NCI-H2171 (cell line): ENCODE measurements around the gene SPOCK1.

Experiments used
- DNase-seq: peaks from one replicate; lab custom pipeline; 2025; lab: John Stamatoyannopoulos, UW

SPOCK1 gene

DNA sequence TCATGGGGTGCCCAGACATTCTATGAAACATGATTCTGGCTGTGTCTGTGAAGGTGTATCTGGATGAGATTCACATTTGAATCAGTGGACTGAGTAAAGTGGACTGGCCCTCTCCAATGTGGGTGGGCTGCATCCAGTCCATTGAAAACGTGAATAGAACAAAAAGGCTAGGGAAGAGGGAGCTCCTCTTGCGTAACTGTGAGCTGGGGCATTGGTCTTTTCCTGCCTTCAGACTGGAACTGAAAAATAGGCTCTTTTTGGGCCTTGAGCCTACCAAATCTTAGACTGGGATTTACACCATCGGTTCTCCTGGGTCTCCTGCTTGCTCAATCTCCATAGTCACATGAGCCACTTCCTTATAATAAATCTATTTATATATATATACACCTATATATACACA lies 170.1 kb downstream of the SPOCK1 start:
- no peak for DNase-seq

DNA sequence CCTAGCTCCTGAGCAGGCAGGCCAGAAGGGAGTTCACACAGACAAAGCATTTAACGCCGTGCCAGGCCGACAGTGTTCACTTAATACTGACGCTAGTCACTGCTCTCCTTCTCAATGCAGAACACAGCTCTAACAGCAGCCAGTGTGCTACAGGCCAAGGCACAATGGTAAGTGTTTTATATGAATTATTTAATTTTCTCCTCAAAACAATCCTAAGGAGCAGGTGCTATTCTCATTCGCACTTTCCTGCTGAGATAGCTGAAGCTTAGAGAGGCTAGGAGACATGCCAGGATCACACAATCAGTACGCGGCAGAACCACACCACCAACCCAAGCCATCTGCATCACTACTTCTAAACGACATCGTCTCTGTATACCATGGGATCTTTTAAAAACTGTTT lies 170.7 kb downstream of the SPOCK1 start:
- no peak for DNase-seq

DNA sequence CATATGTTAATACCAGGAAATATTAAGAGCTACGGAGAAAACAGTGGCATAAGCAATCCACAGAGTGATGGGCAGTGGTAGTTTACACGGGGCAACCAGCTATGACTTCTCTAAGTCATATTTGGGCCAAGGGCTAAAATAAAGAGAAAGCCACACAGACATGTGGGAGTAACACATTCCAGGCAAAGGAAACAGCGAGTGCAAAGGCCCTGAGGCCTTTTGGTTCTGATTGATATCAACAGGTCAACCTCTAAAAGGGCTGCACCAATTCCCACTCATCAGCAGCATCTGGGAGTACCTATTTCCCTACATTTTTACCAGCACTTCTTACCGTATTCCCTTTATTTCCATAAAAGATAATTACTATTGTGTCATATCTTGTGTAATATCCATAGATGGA lies 173.4 kb downstream of the SPOCK1 start:
- DNase-seq = no peak

DNA sequence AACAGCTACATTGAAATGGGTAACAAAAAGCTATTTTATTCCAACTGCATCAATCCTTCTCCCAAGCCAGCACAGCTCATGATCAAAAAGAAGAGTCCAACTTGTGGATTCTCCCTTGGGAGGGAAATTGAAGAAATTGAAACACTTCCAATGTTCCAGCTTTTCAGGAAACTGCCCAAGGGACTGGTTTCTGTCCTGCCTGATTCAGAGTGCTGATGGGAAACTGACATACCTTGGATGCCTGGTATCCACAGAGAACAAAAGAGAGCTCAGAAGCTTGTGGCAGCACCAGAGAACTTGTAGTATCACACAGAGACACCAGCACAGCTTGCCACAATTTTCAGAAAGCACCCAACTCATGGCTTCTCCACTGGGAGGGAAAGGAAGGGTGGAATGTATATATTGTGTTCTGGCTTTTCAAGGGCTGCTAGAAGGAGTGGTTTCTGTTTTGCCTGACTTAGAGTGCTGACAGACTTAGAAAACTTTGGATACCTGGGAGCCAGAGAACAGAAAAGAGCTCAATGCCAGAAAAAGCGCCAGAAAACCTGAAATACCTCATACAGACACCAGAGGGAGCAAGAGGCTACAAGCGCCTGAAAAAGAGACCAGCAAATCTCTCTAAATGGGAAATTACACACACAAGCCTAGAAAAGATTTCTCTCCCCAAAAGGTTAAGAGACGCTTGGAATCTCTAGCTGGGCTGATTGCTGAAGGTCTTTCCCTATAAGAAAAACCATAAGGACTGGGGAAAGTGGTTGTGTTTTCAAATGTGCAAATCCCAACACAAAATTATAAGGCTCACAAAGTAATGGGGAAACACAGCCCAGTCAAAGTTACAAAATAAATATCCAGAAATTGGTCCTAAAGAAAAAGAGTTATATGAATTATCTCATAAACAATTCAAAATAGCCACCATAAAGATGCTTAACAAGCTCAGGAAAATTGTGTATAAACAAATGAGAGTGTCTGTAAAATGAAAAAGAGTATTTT lies 178.8 kb downstream of the SPOCK1 start:
- no peak for DNase-seq

DNA sequence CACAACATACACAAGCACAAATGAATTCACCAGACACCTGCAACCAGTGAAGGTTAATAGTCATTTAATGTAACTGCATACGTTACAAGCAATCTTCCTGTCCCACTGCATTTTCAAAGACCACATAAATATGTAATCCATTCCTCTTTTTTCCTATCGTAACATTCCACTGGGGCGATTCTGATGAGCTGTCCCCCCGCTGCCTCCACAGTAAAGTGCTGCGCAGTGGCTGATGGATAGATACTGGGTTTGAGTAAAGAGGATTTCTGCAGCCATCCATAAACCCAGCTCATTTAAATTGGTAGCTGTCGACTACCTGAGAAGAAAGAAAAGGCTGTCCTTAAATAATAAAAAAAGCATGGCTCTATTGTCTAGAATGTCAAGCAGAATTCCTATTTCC lies 181.1 kb downstream of the SPOCK1 start:
- no peak for DNase-seq

DNA sequence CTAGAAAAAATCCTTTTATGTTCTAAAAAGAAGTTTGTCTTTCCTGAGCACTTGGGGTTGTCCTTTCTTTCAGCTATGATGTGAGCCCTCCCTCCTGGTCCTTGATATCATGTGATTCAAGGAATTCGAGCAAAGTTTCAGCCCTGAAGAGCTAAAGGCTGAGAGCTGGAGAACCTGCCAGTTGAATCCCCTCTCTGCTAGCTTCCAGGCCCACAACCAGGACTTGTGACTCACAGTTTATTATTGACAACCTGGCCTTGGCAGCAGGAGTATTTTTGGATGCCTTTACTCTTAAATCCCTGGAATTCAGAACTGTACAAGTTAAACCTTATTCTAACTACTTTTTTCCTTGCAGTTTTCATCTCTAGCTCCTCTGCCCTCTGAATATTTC lies 182.8 kb downstream of the SPOCK1 start:
- DNase-seq = no peak

DNA sequence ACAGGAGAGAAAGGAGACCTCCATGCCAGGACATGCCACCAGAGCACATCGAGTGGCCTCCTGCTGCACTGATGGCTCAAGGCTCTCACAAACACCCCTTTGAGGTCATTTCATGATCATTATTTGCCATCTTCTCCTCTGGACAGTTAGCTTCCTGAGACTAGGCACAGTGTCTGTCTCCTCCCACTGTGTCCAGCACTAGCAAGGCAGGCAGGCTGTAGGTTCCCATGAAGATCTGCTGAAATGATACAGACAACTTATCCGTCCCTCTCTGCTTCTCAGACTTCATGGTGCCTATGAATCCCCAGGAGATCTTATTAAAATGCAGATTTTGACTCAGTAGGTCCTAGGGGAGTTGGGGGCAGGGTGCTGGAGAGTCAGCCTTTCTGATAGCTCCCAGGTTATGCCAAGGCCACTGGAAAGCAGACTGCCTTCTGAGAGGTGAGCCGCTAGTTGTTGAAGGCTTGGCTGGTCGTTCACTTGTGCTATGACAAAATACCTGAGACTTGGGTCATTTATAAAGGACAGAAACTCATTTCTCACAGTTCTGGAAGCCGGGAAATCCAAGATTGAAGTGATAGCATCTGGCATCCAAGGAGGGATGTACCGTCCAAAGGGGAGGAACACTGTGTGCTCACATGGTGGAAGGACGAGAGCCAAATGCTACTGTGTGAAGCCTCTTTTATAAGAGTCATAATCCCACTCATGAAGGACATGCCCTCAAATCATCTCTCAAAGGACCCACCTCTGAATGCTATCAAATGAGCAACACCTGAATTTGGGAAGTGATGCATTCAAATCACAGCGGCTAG lies 183.4 kb downstream of the SPOCK1 start:
- no peak for DNase-seq

GRCh38 chr5:137315109-137315508 lies 184.0 kb downstream of the SPOCK1 start:
- no peak for DNase-seq

DNA sequence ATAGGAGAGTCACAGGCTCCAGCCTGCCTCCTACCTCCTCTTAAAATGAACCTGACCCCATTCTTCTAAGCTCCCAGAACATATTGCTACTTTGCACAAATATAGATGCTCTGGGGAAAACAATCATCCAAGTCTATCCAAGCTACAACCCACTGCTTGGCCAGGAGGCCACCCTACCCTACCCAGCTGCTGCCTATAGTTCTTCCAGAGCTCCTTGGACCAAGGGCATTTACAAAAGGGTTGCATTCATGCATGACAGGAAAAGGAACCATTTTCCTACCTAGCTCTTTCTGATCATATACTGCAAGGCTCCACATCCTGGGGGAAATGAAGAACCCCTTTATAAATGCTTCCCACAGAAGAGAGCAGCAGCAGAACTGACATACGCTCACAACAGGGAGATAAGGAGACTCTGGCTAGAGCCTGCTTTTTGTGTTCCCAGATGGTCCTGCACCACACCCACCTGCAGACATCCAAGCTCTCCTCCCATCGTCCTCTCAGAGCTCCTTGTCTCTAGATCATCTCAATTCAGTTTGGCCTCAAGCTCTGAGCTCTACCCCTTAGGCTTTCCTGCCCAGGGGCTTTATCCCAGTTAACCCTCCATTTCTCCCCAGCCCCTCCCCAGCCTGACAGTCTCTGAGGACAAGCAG lies 185.5 kb downstream of the SPOCK1 start:
- DNase-seq = no peak

- no peak for DNase-seq
Observed at GRCh38 chr5:137312011-137312410, 187.1 kb downstream of the SPOCK1 start.

DNA sequence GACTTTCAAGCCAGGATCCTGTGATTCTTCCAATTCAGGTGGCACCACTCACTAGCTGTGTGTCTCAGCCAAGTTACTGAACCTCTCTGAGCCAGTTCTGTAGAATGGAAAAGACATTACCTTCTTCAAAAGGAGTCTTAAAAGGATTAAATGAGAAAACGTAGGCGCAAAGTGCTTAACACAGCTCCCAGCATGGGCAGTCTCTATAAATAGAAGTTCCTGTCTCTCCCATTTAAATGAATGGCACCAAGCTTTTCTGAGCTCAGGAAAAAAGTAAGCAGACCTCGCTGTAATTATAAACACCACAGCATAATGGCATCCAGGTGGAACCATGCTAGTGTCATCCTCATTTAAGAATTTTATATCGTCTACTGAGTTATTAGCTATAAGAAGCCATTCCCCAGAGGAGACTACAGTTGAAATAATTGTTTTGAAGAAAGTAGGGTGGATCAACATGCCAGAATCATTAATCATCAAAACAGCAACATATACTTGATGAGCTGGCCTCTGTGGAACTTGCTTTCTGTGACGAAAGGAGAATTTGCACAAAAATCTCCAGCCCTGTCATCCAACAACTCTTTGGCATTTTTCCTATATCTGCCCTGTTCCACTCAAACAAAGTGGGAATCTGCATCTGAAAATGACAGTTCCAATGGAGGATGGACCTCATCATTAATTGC lies 188.9 kb downstream of the SPOCK1 start:
- DNase-seq = no peak

DNA sequence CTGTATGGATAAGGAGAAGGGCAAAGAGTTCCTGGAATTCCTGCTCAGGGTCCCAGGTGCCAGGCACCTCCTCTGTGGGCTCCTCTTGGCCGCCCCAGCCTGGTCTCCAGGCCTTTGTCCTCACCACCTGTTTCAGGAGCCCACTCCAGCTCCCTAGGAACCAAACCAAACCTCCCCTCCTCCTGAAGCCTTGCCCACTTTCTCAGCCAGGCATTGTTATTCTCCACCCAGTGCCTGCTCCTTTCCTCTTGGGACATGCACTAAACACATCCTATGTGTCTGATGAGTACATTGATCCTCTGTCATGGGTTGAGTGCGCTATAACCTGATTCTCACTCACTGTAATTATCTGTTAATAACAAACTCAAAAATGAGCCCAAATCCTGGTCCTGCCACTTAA lies 189.8 kb downstream of the SPOCK1 start:
- no peak for DNase-seq

DNA sequence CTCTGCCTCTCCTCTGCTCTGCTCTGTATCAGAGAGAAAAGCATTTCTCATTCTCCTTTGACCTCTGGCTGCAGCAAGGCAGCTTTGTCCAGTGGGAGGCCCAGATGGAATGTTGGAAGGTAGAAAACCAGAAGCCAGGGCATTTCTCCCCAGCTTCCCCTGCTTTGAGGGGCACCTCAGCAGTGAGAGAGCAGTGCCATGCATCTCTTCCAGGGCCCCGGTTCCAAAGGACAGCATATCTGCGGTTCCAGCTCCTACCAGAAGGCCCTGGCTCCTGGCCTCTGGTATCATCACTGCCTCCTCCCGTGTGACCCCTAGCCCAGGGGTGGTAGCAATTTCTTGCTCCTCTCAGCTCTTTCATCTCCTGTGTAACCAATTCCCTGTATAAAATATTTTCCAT lies 190.8 kb downstream of the SPOCK1 start:
- DNase-seq = no peak

DNA sequence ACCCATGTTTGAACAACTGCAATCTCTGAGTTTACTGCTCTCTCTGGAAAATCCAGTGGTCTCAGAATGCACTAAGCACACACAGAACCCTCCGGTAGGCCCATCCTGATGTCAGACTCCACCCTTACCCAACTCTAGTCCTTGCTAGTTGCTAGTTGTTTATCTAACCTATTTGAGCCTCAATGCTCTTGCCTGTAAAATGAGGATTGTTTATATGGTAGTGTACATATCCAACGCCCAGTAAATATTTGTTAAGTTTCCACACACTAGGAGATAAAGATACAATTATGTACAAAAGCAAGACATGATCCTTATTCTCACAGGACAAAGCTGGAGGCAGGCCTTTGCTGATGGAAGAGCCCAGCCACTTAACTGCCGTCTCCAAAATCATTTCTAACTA lies 192.2 kb downstream of the SPOCK1 start:
- no peak for DNase-seq

- DNase-seq = no peak
Observed at GRCh38 chr5:137305971-137306602, 193.0 kb downstream of the SPOCK1 start.

- DNase-seq = peak; percentile 71
Observed at GRCh38 chr5:137304226-137304874, 194.8 kb downstream of the SPOCK1 start.

- DNase-seq = no peak
Observed at GRCh38 chr5:137303509-137303908, 195.6 kb downstream of the SPOCK1 start.

DNA sequence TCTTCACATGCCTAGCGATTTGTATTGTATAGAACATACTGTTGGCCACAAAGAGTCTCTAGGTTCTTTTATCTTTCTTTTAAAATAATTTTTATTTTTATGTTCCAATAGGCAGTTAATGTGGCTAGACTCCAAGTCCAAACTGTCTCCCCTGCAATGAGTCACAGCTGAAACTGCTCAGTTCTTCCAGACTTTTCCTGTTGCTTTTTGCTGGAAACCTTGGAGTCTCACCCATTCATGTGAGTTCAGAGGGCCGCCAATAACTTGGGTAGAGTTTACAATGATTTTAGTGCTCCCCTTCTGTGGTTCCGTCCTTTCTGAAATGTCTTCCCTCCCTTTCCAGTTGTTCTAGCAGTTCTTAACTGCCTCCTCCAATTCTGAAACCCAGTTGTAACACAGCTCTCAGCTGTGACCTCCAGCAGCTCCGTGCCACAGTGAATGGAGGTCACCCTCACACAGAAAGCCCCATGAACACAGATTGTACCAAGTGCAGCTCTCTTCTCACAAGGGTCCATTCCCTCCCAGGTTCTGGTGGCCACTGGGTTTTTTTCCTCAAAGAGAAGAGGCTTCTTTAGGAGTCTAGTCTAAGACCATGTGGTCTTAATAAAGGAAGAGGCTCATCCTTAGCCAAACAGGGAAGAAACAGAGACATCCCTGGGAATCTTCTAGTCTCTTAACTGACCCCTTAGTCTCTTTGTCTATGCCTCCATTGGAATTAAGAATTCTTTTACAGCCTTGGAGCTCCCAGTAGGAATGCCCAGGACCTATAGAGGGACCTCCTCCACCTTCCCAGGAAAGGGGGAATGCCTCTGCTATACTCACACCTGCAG lies 198.5 kb downstream of the SPOCK1 start:
- no peak for DNase-seq

- peak; percentile 59 for DNase-seq
Observed at GRCh38 chr5:137296213-137296781, 202.8 kb downstream of the SPOCK1 start.

DNA sequence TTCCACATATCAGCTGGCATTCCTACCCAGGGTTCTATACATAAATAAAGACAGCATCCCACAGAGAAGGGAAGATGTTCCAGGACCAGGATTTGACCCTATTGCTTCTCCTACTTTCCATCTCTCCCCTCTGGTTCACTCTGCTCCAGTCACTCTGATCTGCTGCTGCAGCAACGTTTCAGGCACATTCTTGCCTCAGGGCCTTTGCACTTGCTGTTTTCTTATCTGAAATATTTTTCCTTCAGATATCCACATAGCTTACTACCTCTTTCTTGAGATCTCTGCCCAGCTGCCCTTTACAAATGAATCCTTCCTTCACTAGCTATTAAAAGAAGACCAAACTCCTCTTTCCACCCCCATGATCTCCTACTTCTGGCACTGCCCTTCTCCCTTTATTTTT lies 204.5 kb downstream of the SPOCK1 start:
- DNase-seq = no peak
